ENCODE data around the gene CAMKK2. TPM values are rescaled to one million over a fixed set of nuclear protein-coding genes. Genes with fewer than 3 reads are reported as not detected.

Gene CAMKK2
- total RNA-seq, 1 experiment from 2014 or later: 24.7 TPM

GRCh38 chr12:121273364-121273896 lies 23.1 kb downstream of the CAMKK2 start:
- H3K9me3 ChIP-seq (ENCODE audit: control insufficient read depth, low read depth, low read length): no peaks in the 10 kb centered on the region
- H3K4me3 Mint-ChIP-seq: no peak overlapping the region
- no peak overlapping the region for H3K14ac ChIP-seq (ENCODE audit: insufficient read depth, low read length)
- no peak overlapping the region for H3K4me2 ChIP-seq (ENCODE audit: insufficient read depth, insufficient read length, low read length)
- no peak overlapping the region for H4K91ac ChIP-seq (ENCODE audit: insufficient read length, low read depth, low read length)
- no peak overlapping the region for H2AFZ ChIP-seq (ENCODE audit: low read length)
- H2AK5ac ChIP-seq (ENCODE audit: insufficient read length, low read length): no peak overlapping the region
- no peaks in the 10 kb centered on the region for H3K79me2 ChIP-seq (ENCODE audit: insufficient read depth, low read length)
- H3K23me2 ChIP-seq (ENCODE audit: insufficient read length, low read depth, low read length, poor library complexity, severe bottlenecking): no peaks in the 10 kb centered on the region
- no peaks in the 10 kb centered on the region for H3K27me3 Mint-ChIP-seq (ENCODE audit: low read depth)
- H3K4me1 Mint-ChIP-seq: peaks cover 0 to 1% of the 10 kb centered on the region in 2 experiments; a peak in 1 of 4 replicates
- H3K4me1 ChIP-seq (ENCODE audit: insufficient read depth, low read length): no peaks in the 10 kb centered on the region
- H3K9me3 Mint-ChIP-seq: no peaks in the 10 kb centered on the region
- no CpG with 5 or more reads among the region's 14 CpGs for WGBS (ENCODE audit: extremely low coverage, insufficient read length, low lambda C conversion rate)
- no peak overlapping the region for H3K23ac ChIP-seq (ENCODE audit: insufficient read length, low read depth, low read length)
- H2BK120ac ChIP-seq (ENCODE audit: low read depth, low read length, poor library complexity, severe bottlenecking): no peak overlapping the region
- H4K20me1 ChIP-seq (ENCODE audit: control insufficient read depth, insufficient read depth, insufficient read length): no peaks in the 10 kb centered on the region
- H3K27ac Mint-ChIP-seq: peak overlapping the region in 2 of 3 experiments; percentile 75 to 82; a peak in 3 of 7 replicates
- no peak overlapping the region for H3T11ph ChIP-seq (ENCODE audit: low read length)
- no peaks in the 10 kb centered on the region for H3K79me1 ChIP-seq (ENCODE audit: insufficient read depth, low read depth, low read length, poor library complexity, severe bottlenecking)
- no peak overlapping the region for H3K56ac ChIP-seq (ENCODE audit: insufficient read length, low read depth, low read length)
- H2BK12ac ChIP-seq (ENCODE audit: insufficient read length, low read depth, low read length): no peak overlapping the region
- peaks cover 26 to 46% (median 37%) of the 10 kb centered on the region in 3 experiments; a peak in 6 of 7 replicates for H3K36me3 Mint-ChIP-seq (ENCODE audit: insufficient read depth in 1 of 3, low read depth in 3 of 3)
- H2BK20ac ChIP-seq (ENCODE audit: low read depth, low read length, poor library complexity, severe bottlenecking): no peak overlapping the region
- H4K5ac ChIP-seq (ENCODE audit: insufficient read length, low read depth, low read length): no peak overlapping the region
- no peak overlapping the region for H3K18ac ChIP-seq (ENCODE audit: insufficient read length, low read depth, low read length)
- DNase-seq: no peak
- no peak overlapping the region for H3K9ac ChIP-seq (ENCODE audit: extremely low read depth, insufficient read length, low read length)
- no peak overlapping the region for H4K8ac ChIP-seq (replicated peaks; ENCODE audit: insufficient read length, low read depth, low read length)
- no peak overlapping the region for H3K4ac ChIP-seq (ENCODE audit: low read depth, low read length)
- H2BK15ac ChIP-seq (ENCODE audit: low read depth, low read length): no peak overlapping the region
- H3K27ac ChIP-seq (ENCODE audit: insufficient read length, low read depth, low read length): no peak overlapping the region
- TF ChIP-seq CTCF (conservative IDR thresholded peaks at IDR 0.05): no peak
- no peaks in the 10 kb centered on the region for H3K27me3 ChIP-seq (ENCODE audit: insufficient read depth, low read length)
- no peak overlapping the region for H2BK5ac ChIP-seq (ENCODE audit: insufficient read length, low read length)
